GM18951 (cell line): ENCODE data around the gene COL6A2.
"Not testable (repeated sequence)": the region's sequence is repeated elsewhere in the genome, so short reads cannot be mapped to it uniquely, and the experiment has no call there.

Source experiments
- POLR2A ChIP-seq: IDR thresholded peaks from 4 replicates; pipeline ENCODE4 v1.6.1; 2011; ENCODE audit warnings: mild to moderate bottlenecking; ENCODE audit not compliant: insufficient read length, insufficient read depth; ENCODE audit errors: extremely low read depth
- in situ Hi-C: fragments of 300-500 bp; cut with MboI; formaldehyde crosslinking; loops from one replicate; pipeline ENCODE4 v1.12.0; 2022; ENCODE audit warnings: low sequenced_read_pairs, mixed read lengths, inconsistent platforms; ENCODE audit not compliant: unreplicated experiment

Gene COL6A2

DNA sequence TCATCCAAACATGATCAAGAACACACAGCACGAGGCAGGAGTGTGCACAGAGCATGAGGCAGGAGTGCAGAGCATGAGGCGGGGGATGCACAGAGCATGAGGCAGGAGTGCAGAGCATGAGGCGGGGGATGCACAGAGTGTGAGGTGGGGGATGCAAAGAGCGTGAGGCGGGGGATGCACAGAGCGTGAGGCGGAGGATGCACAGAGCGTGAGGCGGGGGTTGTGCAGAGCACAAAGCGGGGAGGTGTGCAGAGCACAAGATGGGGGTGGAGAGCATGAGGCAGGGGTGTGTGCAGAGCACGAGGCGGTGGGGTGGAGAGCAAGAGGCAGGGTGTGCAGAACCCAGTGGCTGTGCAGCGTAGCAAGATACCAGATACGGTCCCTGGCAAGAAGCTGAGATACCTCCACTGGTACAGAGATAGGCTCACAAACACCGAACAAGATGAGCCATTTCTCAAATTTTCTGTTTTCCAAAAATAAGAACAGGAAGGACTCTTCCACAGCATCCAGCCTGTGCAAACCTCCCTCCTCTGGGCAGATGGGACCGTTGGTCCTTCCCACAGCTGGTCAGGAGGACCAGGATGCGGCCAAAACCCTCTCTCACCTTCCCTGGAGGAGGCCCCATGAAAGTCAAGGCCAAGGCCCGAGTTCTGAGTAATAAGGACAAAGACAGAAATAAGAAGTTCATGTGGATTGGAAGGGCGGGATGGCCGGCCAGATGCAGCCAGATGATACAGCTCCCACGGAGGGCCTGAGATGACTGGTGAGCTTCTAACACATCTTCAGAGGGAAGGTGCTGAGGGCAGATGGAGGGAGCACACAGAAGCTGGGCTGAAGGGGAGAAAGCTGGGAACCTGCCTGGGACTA is 74.3 kb downstream of the COL6A2 start:
- in situ Hi-C loops = no loop called here
- TF ChIP-seq POLR2A = no peak

DNA sequence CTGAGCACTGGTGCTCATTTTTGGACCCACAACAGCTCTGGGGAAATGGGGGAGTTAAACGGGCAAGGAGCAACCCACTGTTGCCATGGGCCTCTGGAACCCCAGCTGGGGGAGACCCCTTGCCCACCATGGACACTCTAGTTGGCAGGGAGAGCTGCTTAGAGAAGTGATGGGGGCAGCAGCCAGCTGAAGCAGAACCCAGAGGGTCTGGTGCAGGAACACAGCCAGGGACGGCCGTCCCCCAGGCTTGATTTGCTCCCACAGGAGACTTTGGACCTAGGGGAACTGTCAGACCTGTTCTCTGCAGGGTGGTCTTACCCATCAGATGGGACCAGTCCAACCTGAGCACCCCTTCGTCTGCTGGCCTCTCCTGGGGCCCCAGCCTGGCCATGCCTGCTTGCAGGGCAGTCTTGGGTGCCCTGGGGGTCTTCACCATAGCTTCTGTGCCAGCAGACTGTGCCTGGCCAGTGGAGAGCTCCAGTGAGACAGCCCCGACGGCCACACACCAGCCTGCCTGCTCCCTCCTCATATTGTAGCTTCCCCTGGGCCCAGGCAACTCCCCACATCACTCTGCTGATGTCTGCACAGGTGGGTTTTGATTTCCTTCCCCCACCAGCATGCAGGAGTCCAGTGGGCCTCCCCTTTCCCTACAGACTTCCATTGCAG is 75.1 kb downstream of the COL6A2 start:
- in situ Hi-C loops = no loop called here

GRCh38 chr21:46173573-46173972 is 75.7 kb downstream of the COL6A2 start:
- in situ Hi-C loops = no loop called here
- TF ChIP-seq POLR2A = no peak

More for the DNA sequence above, 75.1 kb downstream of the COL6A2 start:
- no peak for TF ChIP-seq POLR2A

- in situ Hi-C loops = not testable (repeated sequence)
These were observed 78.7 kb downstream of the COL6A2 start for GRCh38 chr21:46176443-46177129.

GRCh38 chr21:46178961-46179360 is 81.0 kb downstream of the COL6A2 start:
- in situ Hi-C loops = no loop called here
- no peak for TF ChIP-seq POLR2A
